H1 (cell line): ENCODE measurements around the gene SPAM1. TPM values are rescaled to one million over a fixed set of nuclear protein-coding genes. Genes with fewer than 3 reads are reported as not detected.

Experiments
- CREB1 ChIP-seq: IDR thresholded peaks from 2 replicates; pipeline ENCODE4 v1.6.1; 2012; ENCODE audit warnings: inconsistent platforms
- GABPA ChIP-seq: IDR thresholded peaks from 2 replicates; pipeline ENCODE4 v1.6.1; 2011; ENCODE audit warnings: mild to moderate bottlenecking, low read length, moderate library complexity, borderline replicate concordance; ENCODE audit not compliant: insufficient read depth
- GTF2F1 ChIP-seq: IDR thresholded peaks from 2 replicates; pipeline ENCODE4 v1.6.1; 2012; ENCODE audit warnings: low read depth, low read length, improper control_type of control experiment, borderline replicate concordance
- JUN ChIP-seq: IDR thresholded peaks from 2 replicates; pipeline ENCODE4 v1.6.1; 2011; ENCODE audit warnings: low read depth, mild to moderate bottlenecking, improper control_type of control experiment, low read length
- NANOG ChIP-seq: IDR thresholded peaks from 2 replicates; pipeline ENCODE4 v1.6.1; 2011; ENCODE audit warnings: low read length, low read depth, mild to moderate bottlenecking, inconsistent platforms; ENCODE audit not compliant: insufficient read depth, poor library complexity, severe bottlenecking
- POLR2AphosphoS5 ChIP-seq: IDR thresholded peaks from 2 replicates; pipeline ENCODE4 v1.6.1; 2011; ENCODE audit warnings: low read depth, low read length
- RBBP5 ChIP-seq: IDR thresholded peaks from 2 replicates; pipeline ENCODE4 v1.7.1; 2012; ENCODE audit warnings: low read depth, mild to moderate bottlenecking, inconsistent platforms, low read length, moderate library complexity, borderline replicate concordance
- SIX5 ChIP-seq: IDR thresholded peaks from 2 replicates; pipeline ENCODE4 v1.6.1; 2011; ENCODE audit warnings: mild to moderate bottlenecking, low read depth, low read length
- TAF1 ChIP-seq: IDR thresholded peaks from 2 replicates; pipeline ENCODE4 v1.6.1; 2011; ENCODE audit warnings: mild to moderate bottlenecking, low read depth, low read length
- polyA plus RNA-seq, 7 experiments: library from polyadenylated mRNA; depleted of rRNA in 3 of 7; stranded (reverse) in 5 of 7; unstranded in 2 of 7; fragments of >200 nt in 5 of 7; fragments of 200-250 nt in 2 of 7; gene quantifications; 1 replicate in 5 of 7; 2 replicates in 1 of 7; 4 replicates in 1 of 7; pipeline versions ENCODE4 v1.2.1 to v1.2.3, GENCODE V29; 2011 to 2013; ENCODE audit warnings: missing spikeins in 2 of 7, mixed read lengths in 2 of 7
- total RNA-seq: library from RNA; stranded (reverse); fragmentation: NEBNext Ultra II Directional; extraction: Animal tissue kit (Norgen Biotek cat#: 25700); gene quantifications from 2 replicates; pipeline ENCODE4 v1.2.1, GENCODE V29; 2021
- TF ChIP-seq, protein P1 (sequence below): fragments of 300-600 bp; sonication (generic); IDR thresholded peaks from 2 replicates; pipeline ENCODE4 v1.7.1; 2012; ENCODE audit warnings: low read length, moderate library complexity, mild to moderate bottlenecking, inconsistent platforms; ENCODE audit not compliant: insufficient replicate concordance
- TF ChIP-seq, protein P2 (sequence below): IDR thresholded peaks from 2 replicates; pipeline ENCODE4 v1.6.1; 2012; ENCODE audit warnings: inconsistent platforms

Gene SPAM1
- total and polyA plus RNA-seq, 2 of the 8 experiments (the other 6 are each of a cell fraction or from before 2014, with no cell fraction given) = not detected

DNA sequence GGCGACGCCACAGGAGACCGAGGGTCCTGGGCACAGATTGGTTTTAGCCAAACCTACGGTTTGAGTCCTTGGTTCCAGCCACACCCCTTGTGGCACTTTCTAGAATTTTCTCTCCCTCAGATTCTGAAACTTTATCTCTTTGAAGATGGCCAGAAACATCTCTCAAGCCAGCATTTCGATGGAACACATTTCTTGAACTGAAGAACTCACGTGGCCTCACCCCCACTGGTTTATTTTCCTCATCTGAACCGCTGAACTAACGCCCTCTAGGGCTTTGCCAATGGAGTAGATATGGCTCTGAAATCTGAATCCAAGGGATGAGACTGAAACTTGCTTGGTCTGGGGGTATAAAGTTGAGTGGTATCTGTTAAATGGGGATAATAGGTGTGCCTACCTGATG lies 6.7 kb upstream of the SPAM1 start (continued):
- TF ChIP-seq, protein P1, sequence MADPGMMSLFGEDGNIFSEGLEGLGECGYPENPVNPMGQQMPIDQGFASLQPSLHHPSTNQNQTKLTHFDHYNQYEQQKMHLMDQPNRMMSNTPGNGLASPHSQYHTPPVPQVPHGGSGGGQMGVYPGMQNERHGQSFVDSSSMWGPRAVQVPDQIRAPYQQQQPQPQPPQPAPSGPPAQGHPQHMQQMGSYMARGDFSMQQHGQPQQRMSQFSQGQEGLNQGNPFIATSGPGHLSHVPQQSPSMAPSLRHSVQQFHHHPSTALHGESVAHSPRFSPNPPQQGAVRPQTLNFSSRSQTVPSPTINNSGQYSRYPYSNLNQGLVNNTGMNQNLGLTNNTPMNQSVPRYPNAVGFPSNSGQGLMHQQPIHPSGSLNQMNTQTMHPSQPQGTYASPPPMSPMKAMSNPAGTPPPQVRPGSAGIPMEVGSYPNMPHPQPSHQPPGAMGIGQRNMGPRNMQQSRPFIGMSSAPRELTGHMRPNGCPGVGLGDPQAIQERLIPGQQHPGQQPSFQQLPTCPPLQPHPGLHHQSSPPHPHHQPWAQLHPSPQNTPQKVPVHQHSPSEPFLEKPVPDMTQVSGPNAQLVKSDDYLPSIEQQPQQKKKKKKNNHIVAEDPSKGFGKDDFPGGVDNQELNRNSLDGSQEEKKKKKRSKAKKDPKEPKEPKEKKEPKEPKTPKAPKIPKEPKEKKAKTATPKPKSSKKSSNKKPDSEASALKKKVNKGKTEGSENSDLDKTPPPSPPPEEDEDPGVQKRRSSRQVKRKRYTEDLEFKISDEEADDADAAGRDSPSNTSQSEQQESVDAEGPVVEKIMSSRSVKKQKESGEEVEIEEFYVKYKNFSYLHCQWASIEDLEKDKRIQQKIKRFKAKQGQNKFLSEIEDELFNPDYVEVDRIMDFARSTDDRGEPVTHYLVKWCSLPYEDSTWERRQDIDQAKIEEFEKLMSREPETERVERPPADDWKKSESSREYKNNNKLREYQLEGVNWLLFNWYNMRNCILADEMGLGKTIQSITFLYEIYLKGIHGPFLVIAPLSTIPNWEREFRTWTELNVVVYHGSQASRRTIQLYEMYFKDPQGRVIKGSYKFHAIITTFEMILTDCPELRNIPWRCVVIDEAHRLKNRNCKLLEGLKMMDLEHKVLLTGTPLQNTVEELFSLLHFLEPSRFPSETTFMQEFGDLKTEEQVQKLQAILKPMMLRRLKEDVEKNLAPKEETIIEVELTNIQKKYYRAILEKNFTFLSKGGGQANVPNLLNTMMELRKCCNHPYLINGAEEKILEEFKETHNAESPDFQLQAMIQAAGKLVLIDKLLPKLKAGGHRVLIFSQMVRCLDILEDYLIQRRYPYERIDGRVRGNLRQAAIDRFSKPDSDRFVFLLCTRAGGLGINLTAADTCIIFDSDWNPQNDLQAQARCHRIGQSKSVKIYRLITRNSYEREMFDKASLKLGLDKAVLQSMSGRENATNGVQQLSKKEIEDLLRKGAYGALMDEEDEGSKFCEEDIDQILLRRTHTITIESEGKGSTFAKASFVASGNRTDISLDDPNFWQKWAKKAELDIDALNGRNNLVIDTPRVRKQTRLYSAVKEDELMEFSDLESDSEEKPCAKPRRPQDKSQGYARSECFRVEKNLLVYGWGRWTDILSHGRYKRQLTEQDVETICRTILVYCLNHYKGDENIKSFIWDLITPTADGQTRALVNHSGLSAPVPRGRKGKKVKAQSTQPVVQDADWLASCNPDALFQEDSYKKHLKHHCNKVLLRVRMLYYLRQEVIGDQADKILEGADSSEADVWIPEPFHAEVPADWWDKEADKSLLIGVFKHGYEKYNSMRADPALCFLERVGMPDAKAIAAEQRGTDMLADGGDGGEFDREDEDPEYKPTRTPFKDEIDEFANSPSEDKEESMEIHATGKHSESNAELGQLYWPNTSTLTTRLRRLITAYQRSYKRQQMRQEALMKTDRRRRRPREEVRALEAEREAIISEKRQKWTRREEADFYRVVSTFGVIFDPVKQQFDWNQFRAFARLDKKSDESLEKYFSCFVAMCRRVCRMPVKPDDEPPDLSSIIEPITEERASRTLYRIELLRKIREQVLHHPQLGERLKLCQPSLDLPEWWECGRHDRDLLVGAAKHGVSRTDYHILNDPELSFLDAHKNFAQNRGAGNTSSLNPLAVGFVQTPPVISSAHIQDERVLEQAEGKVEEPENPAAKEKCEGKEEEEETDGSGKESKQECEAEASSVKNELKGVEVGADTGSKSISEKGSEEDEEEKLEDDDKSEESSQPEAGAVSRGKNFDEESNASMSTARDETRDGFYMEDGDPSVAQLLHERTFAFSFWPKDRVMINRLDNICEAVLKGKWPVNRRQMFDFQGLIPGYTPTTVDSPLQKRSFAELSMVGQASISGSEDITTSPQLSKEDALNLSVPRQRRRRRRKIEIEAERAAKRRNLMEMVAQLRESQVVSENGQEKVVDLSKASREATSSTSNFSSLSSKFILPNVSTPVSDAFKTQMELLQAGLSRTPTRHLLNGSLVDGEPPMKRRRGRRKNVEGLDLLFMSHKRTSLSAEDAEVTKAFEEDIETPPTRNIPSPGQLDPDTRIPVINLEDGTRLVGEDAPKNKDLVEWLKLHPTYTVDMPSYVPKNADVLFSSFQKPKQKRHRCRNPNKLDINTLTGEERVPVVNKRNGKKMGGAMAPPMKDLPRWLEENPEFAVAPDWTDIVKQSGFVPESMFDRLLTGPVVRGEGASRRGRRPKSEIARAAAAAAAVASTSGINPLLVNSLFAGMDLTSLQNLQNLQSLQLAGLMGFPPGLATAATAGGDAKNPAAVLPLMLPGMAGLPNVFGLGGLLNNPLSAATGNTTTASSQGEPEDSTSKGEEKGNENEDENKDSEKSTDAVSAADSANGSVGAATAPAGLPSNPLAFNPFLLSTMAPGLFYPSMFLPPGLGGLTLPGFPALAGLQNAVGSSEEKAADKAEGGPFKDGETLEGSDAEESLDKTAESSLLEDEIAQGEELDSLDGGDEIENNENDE = no peak
- TF ChIP-seq, protein P2, sequence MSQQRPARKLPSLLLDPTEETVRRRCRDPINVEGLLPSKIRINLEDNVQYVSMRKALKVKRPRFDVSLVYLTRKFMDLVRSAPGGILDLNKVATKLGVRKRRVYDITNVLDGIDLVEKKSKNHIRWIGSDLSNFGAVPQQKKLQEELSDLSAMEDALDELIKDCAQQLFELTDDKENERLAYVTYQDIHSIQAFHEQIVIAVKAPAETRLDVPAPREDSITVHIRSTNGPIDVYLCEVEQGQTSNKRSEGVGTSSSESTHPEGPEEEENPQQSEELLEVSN = no peak
- TF ChIP-seq POLR2AphosphoS5 = no peak
- no peak for TF ChIP-seq GABPA
- TF ChIP-seq CREB1 = no peak
- TF ChIP-seq NANOG = no peak
- no peak for TF ChIP-seq SIX5
- no peak for TF ChIP-seq GTF2F1
- no peak for TF ChIP-seq TAF1
- TF ChIP-seq JUN = no peak
- TF ChIP-seq RBBP5 = no peak
